H54 (cell line): ENCODE data around the gene MAU2.

Experiments used
- DNase-seq: peaks from one replicate; pipeline ENCODE4 v3.0.0; 2011; ENCODE audit warnings: low spot score, mixed read lengths; ENCODE audit not compliant: insufficient read length
- FAIRE-seq: peaks from 3 replicates; lab custom pipeline; 2011; peaks lifted over from hg19 to GRCh38; lab: Jason Lieb, UNC
- POLR2A ChIP-seq: IDR thresholded peaks from 2 replicates; pipeline ENCODE4 v1.6.1; 2011; ENCODE audit warnings: low read depth, mild to moderate bottlenecking, low read length

The MAU2 gene, protein sequence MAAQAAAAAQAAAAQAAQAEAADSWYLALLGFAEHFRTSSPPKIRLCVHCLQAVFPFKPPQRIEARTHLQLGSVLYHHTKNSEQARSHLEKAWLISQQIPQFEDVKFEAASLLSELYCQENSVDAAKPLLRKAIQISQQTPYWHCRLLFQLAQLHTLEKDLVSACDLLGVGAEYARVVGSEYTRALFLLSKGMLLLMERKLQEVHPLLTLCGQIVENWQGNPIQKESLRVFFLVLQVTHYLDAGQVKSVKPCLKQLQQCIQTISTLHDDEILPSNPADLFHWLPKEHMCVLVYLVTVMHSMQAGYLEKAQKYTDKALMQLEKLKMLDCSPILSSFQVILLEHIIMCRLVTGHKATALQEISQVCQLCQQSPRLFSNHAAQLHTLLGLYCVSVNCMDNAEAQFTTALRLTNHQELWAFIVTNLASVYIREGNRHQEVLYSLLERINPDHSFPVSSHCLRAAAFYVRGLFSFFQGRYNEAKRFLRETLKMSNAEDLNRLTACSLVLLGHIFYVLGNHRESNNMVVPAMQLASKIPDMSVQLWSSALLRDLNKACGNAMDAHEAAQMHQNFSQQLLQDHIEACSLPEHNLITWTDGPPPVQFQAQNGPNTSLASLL

DNA sequence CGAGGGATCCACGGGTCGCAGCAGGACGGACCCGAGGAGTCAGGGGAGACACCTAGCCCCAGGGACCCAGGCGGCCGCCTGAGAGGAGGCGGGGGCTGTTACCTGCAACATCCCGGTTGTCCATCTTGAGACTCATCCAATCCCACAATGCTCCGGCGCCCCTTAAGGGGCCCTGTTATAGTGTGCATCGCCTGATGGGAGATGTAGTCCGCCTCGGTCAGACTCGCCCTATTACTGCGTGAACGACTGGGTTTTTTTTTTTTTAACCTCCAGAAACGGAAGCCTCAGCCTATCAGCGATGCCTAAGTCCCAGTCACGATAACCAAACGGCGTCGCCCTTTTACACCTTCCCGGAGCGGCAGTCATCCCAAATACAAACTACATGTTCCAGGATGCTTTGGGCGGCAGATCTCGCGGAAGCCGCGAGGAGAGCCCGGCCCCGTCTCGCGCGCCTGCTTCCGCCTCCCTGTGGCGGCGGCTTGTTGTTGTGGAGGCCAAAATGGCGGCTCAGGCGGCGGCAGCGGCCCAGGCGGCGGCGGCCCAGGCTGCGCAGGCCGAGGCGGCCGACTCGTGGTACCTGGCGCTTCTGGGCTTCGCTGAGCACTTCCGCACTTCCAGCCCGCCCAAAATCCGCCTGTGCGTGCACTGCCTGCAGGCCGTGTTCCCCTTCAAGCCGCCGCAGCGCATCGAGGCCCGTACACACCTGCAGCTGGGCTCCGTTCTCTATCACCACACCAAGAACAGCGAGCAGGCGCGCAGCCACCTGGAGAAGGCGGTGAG lies at the start of gene MAU2, which contains the start of gene SUGP1:
TSS of gene MAU2 (plus strand) at position 469 of the 780 bp plus-strand sequence. CDS start at position 500, 31 bp downstream.
TSS of gene SUGP1 (minus strand) at position 149 of the 780 bp plus-strand sequence. CDS start at position 136, 13 bp downstream.
- DNase-seq (peak; percentile 90), FAIRE-seq (peak; percentile 20)
- peak; percentile 69 for TF ChIP-seq POLR2A

DNA sequence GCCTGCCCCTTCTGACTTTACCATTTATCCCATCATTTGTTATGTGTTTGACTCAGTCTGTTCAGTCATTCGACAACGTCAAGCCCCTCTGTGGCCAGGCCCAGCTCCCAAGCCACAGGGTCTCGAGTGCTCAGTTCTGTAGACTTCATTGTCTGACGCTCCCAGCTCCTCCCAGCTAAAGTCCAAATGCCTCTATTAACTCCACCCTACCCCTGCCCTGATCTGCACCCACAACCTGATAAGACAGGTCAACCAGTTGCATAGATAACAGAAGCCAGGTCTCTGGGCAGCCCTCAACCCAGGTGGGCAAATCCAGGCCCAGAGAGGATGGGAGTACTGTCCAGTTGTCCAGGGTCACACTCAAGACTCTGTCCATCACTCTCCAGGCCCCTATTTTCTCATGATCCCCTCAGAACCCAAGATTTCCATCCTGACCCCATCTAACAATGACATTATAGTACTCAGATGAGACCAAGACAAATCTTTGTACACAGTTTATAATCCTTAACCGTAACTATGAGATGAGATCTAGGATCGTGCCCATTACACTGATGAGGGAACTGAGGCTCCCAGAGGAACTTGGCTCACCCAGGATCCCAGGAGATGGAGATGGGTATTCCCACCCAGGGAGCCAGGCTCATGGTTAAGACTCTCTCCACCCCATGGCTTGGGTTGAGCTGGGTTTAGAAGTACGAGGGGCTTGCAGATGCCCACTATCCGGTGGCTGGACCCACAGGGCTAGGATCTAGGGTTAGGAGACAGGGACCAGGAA lies 48.6 kb upstream of the MAU2 start:
- DNase-seq (no peak), FAIRE-seq (no peak)
- TF ChIP-seq POLR2A: no peak

DNA sequence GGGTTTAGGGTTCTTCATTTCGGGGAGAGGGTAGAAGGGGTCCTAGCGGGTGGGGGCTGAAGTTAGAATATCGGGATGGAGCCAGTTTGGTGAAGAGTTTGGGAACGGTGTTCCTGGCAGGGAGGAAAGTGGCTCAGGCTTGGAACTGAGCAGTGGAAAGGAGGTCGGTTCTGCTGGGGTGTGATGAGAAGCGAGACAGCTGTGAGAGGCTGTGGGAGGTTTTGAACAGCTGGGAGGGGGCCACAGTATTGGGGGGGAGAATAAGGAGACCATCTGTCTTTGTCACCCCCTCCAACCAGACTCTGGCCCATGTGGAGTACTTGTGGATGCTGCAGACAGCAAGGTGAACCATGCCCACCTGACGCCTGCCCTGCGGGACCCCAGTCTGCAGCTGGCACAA lies 46.5 kb upstream of the MAU2 start:
- DNase-seq (no peak), FAIRE-seq (no peak)
- TF ChIP-seq POLR2A: no peak

DNA sequence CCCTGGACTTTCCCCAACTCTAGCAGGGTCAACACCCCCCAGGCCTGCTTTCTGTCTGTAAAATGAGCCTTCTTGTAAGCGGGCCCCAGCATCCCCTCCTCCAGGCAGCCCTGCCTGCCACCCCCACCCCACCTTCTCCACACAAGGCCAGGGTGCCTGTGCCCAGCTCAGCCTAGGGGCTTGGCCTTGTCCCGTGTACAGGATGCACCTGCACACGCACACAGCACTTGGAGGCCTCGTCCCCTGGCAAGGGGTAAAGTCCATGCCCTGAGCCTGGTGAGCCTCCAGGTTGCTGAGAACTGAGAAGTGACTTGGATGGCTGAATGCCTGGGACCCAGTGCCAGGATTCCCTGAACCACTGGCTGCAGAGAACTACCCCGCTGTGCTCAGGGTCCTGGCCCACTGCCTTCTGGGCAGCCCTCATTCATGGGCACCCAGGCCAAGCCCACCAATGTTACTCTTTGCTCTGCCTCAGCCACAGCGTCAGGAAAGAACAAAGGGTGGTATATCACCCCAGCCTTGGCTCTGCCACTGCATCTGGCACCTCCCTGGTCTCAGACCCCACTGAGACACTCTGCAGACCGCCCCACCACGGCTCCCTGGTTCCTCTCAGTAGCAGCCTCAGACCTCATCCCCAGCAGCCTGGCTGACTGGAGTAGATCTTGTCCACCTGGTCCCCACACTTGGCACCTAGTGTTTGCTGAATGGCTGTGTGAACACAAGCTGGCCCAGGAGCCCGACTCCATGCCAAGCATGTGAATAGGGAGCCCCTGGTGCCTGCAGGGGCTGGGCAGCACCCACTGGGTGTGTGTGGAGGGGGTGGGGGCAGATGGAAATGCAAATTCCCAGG lies 45.7 kb upstream of the MAU2 start:
- DNase-seq: no peak
- FAIRE-seq: no peak
- TF ChIP-seq POLR2A: no peak

DNA sequence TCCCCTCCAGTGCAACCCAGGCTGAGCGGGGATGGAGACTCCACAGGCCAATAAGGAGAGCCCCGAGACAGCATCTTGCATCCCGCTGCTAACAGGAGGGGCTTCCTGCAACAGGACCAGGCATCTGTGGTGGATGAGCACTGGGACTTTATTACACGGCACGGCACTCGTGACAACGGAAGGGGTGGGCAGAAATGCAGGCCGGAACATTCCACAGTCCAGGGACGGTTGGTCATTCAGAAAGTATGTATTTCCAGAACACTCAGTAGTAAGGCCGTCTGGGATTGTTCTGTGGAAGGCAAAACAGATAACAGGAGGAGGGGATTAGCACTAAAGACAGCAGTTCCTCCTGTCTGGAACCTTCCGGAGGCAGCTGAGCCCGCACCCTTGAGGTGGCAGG lies 44.2 kb upstream of the MAU2 start:
- DNase-seq: no peak
- TF ChIP-seq POLR2A: no peak
- no peak for FAIRE-seq

DNA sequence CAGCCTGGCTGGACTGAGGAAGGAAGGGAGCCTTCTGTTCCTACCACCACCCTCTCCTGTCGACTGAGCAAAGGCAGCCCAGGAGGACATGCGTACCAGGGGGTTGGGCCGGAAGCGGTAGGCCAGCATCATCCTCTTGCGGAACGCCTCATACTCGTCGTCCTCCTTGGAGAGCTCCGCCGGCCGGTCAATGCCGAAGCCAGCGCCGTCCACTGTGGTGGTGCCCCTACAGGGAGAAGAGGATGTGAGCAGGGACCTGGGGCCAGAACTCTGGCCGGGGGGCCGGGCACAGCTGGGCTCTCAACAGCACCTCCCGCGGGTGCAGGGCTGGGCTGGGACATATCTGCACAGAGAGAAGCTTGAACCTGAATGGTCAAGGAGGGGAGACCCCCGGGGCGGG lies 43.8 kb upstream of the MAU2 start:
- DNase-seq (no peak), FAIRE-seq (no peak)
- TF ChIP-seq POLR2A: no peak

DNA sequence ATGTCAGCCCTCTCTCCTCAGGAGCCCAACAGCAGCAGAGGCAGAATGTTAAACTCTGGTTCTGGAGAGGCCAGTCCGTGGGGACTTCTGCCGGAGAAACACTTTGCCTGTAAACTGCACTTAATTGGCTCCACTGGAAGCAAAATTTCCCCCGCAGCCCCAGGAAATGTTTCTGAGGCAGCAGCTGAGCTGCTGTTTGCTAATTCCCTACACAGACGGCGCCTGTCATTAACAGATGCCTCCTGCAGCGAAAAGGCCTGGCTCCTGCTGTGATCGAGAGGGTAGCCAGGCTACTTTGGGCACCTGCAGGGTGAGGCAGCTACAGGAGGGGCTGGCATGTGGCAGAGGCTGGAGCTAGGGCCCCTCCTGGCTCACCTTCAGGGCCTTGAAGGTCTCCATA lies 42.3 kb upstream of the MAU2 start:
- no peak for DNase-seq
- no peak for TF ChIP-seq POLR2A
- no peak for FAIRE-seq

DNA sequence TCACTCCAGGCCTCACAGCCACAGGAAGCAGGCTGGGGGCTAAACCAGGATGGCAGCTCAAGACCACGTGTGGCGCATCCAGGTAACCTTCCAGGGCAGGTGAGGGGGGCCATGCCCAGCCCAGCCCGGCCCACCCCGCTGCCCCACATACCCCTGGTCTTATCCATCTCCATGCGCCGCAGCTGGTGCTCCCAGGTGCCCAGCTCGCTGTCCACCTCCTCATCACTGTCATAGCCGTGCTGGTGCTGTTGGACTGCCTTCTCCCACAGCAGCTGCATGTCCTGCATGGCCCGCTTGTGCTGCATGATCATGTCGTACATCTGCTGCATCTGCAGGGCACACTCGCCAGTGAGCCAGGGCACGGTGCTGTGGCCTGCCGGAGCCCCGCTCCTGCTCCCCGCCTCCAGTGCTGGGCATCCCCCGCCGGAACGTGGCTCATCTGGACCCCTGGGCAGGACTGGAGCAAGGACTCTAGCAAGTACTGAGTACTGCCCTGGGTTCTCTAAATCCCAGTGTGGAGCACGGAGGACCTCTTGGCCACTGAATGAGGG lies 41.5 kb upstream of the MAU2 start:
- DNase-seq (no peak), FAIRE-seq (no peak)
- TF ChIP-seq POLR2A: no peak

DNA sequence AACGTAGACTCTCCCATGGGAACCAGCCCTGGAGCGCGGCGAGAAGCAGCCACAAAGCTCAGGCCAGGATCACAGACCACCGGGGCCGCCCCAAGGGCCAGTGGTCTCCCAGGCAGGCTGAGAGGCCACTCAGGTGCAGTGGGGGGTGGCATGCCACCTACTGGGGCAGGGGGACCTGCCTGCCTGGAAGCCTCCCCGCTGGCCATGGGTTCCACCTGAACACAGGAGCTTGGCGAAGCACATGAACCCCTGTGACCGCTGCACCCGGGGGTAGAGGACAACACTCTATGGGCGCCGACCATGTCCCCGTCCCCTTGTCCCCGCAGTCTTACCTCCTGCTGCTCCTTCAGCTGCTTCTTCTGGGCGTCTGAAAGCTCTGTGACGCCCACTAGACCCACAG lies 40.8 kb upstream of the MAU2 start:
- FAIRE-seq (no peak), DNase-seq (no peak)
- no peak for TF ChIP-seq POLR2A

DNA sequence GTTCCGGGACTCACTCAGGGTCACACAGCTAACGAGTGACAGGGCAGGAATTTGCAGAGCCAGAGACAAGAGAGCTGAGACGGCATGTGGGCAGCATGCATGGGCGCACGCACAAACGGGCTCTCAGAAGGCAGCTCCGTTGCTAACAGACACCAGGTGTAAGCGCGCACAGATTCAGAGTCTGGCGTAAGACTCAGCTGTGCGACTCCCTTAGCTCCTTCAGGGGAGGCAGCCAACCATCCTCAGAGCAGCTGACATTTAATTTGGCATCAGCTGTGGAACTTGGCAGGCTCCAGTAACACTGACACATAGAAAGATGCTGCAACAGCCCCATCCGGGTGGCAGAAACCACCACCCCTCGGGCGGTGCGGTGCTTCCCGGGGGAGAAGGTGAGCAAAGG lies 40.1 kb upstream of the MAU2 start:
- no peak for DNase-seq
- no peak for FAIRE-seq
- TF ChIP-seq POLR2A: no peak

DNA sequence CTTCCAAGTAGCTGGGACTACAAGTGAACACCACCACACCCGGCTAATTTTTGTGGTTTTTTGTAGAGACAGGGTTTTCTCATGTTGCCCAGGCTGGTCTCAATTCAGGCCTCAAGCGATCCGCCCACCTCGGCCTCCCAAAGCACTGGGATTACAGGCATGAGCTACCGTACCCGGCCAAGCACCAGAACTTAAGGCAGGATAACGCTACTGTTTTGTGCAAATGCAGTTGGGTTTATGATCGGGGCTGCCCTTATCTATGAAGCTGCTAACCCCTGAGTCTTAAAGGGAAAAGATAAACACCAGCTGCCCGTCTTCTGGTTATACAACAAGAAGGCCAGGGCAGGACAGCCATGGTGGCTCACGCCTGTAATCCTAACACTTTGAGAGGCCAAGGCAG lies 34.9 kb upstream of the MAU2 start:
- FAIRE-seq: no peak
- TF ChIP-seq POLR2A: no peak
- DNase-seq: no peak

DNA sequence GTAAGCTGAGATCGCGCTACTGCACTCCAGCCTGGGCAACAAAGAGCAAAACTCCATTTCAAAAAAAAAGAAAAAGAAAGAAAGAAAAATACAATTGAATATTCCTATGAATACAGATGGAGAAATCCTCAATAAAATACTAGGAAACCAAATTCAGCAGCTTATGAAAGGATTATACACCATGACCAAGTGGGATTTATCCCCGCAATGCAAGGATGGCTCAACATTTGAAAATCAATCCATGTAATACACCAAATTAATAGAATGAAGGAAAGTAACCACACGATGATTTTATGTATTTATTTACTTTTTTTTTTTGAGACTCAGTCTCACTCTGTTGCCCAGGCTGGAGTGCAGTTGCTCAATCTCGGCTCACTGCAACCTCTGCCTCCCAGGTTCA lies 28.0 kb upstream of the MAU2 start:
- FAIRE-seq: no peak
- DNase-seq: no peak
- TF ChIP-seq POLR2A: no peak

DNA sequence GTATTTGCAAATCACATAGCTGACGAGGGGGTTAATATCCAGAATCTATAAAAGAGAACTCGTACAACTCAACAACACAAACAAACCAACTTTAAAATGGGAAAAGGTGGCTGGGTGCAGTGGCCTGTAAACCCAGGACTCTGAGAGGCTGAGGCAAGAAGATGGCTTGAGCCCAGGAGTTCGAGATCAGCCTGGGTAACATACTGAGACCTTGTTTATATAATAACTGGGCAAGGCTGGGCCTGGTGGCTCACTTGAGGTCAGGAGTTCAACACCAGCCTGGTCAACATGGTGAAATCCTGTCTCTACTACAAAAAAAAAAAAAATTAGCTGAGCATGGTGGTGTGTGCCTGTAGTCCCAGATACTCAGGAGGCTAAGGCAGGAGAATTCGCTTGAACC lies 25.7 kb upstream of the MAU2 start:
- FAIRE-seq (no peak), DNase-seq (no peak)
- no peak for TF ChIP-seq POLR2A
